K562 (cell line): ENCODE results near the gene GFOD1. TPM values are rescaled to one million over a fixed set of nuclear protein-coding genes. Genes with fewer than 3 reads are reported as not detected.

ENCODE experiments used
- ARNT ChIP-seq, 2 experiments: fragments of 450-650 bp; IDR thresholded peaks; 2 replicates each; pipeline ENCODE4 v1.6.1; 2016; ENCODE audit warnings: mild to moderate bottlenecking in 1 of 2
- ATF3 ChIP-seq, 2 experiments: fragments of 450-650 bp in 1 of 2; sonication (generic) in 1 of 2; formaldehyde crosslinking in 1 of 2; IDR thresholded peaks in 1 of 2; conservative IDR thresholded peaks in 1 of 2; 2 replicates each; pipeline versions ENCODE4 v1.6.1 to v1.8.1; 2016 to 2023; ENCODE audit warnings: mild to moderate bottlenecking in 2 of 2, moderate library complexity in 2 of 2, inconsistent platforms in 1 of 2, missing genetic modification reagents in 1 of 2
- BMI1 ChIP-seq: fragments of 150-350 bp; IDR thresholded peaks from 2 replicates; pipeline ENCODE4 v1.6.1; 2014; ENCODE audit warnings: low read length
- C11orf30 ChIP-seq: fragments of 450-650 bp; IDR thresholded peaks from 2 replicates; pipeline ENCODE4 v1.6.1; 2016; ENCODE audit warnings: low read depth, mild to moderate bottlenecking
- CBX3 ChIP-seq, 2 experiments: IDR thresholded peaks; 1 replicate in 1 of 2; 2 replicates in 1 of 2; pipeline ENCODE4 v1.6.1; 2012; ENCODE audit warnings: inconsistent platforms in 2 of 2, low read length in 2 of 2, borderline replicate concordance in 1 of 2, control low read depth in 1 of 2
- COPS2 ChIP-seq: fragments of 450-650 bp; conservative IDR thresholded peaks from 2 replicates; pipeline ENCODE4 v1.6.1; 2016; ENCODE audit warnings: mild to moderate bottlenecking, moderate library complexity
- EHMT2 ChIP-seq: fragments of 450-650 bp; IDR thresholded peaks from 2 replicates; pipeline ENCODE4 v1.6.1; 2018; ENCODE audit warnings: antibody characterized with exemption
- ETS1 ChIP-seq: conservative IDR thresholded peaks from 2 replicates; pipeline ENCODE4 v1.6.1; 2011; ENCODE audit warnings: low read depth, mild to moderate bottlenecking, low read length; ENCODE audit not compliant: control insufficient read depth
- HMG20A ChIP-seq: fragments of 450-650 bp; formaldehyde crosslinking; conservative IDR thresholded peaks from 2 replicates; pipeline ENCODE4 v1.4.0; 2020; ENCODE audit warnings: mild to moderate bottlenecking, mixed read lengths
- KLF13 ChIP-seq: fragments of 450-650 bp; IDR thresholded peaks from 2 replicates; pipeline ENCODE4 v1.6.1; 2016; ENCODE audit warnings: missing genetic modification characterization, low read depth, mild to moderate bottlenecking, missing compliant biosample characterization, moderate library complexity, borderline replicate concordance
- MTA2 ChIP-seq: fragments of 450-650 bp; IDR thresholded peaks from 2 replicates; pipeline ENCODE4 v1.6.1; 2016; ENCODE audit warnings: low read depth
- MTF1 ChIP-seq: fragments of 250-450 bp; sonication (Bioruptor Pico); IDR thresholded peaks from 2 replicates; pipeline ENCODE4 v1.9.0; 2021; ENCODE audit warnings: moderate library complexity, mild to moderate bottlenecking, inconsistent platforms, borderline replicate concordance
- NBN ChIP-seq: fragments of 450-650 bp; IDR thresholded peaks from 2 replicates; pipeline ENCODE4 v1.6.1; 2016; ENCODE audit warnings: low read depth, mild to moderate bottlenecking
- NFYB ChIP-seq: IDR thresholded peaks from 2 replicates; pipeline ENCODE4 v1.6.1; 2011; ENCODE audit warnings: mild to moderate bottlenecking, moderate library complexity; ENCODE audit not compliant: insufficient read length; ENCODE audit errors: extremely low read depth
- POLR2H ChIP-seq: IDR thresholded peaks from 2 replicates; pipeline ENCODE4 v1.6.1; 2016; ENCODE audit warnings: missing genetic modification characterization, low read depth, mild to moderate bottlenecking, control low read depth, missing compliant biosample characterization, moderate library complexity
- RBM34 ChIP-seq: fragments of 200-400 bp; formaldehyde crosslinking; IDR thresholded peaks from 2 replicates; pipeline ENCODE4 v1.6.1; 2018; ENCODE audit warnings: low read length, borderline replicate concordance; ENCODE audit not compliant: insufficient read depth
- RFX1 ChIP-seq: fragments of 450-650 bp; IDR thresholded peaks from 2 replicates; pipeline ENCODE4 v1.6.1; 2016; ENCODE audit warnings: mild to moderate bottlenecking, moderate library complexity
- SP1 ChIP-seq: sonication (generic); formaldehyde crosslinking; IDR thresholded peaks from 2 replicates; pipeline ENCODE4 v1.8.1; 2022; ENCODE audit warnings: mild to moderate bottlenecking, missing genetic modification reagents
- ZNF134 ChIP-seq: fragments of 250-450 bp; sonication (Bioruptor Pico); conservative IDR thresholded peaks from 2 replicates; pipeline ENCODE4 v1.4.0; 2020
- ZNF239 ChIP-seq: fragments of 250-450 bp; sonication (Bioruptor Pico); IDR thresholded peaks from 2 replicates; pipeline ENCODE4 v1.4.0; 2020; ENCODE audit warnings: mild to moderate bottlenecking
- ZNF507 ChIP-seq: conservative IDR thresholded peaks from 2 replicates; pipeline ENCODE4 v1.6.1; 2017; ENCODE audit warnings: missing genetic modification characterization, missing compliant biosample characterization
- ZNF518B ChIP-seq: fragments of 250-450 bp; sonication (Bioruptor Pico); IDR thresholded peaks from 2 replicates; pipeline ENCODE4 v1.5.0; 2021; ENCODE audit warnings: mild to moderate bottlenecking, moderate library complexity
- ZNF583 ChIP-seq: fragments of 250-450 bp; sonication (Bioruptor Pico); IDR thresholded peaks from 2 replicates; pipeline ENCODE4 v1.4.0; 2020
- polyA plus RNA-seq, 8 experiments: library from polyadenylated mRNA; depleted of rRNA in 4 of 8; stranded (reverse) in 5 of 8; unstranded in 3 of 8; fragments of >200 nt; fragmentation: Nextera tagmentation in 2 of 8; fragmentation: Illumina TruSeq in 1 of 8; extraction: Ambion mirVana in 2 of 8; extraction: Trizol in 1 of 8; gene quantifications; 2 replicates each; pipeline versions ENCODE4 v1.2.1 to v1.2.3, GENCODE V29; 2011 to 2014; ENCODE audit warnings: inconsistent platforms in 1 of 8, missing spikeins in 1 of 8
- total RNA-seq, 7 experiments: library from RNA; depleted of rRNA in 6 of 7; stranded (reverse); fragments of >200 nt in 6 of 7; fragmentation: Illumina TruSeq in 2 of 7; extraction: Trizol in 2 of 7; gene quantifications; 2 replicates each; pipeline versions ENCODE4 v1.2.1 to v1.2.3, GENCODE V29; 2011 to 2021; ENCODE audit warnings: low replicate concordance in 1 of 7
- TF ChIP-seq, protein P1 (sequence below): sonication (generic); formaldehyde crosslinking; IDR thresholded peaks from 2 replicates; pipeline ENCODE4 v1.8.1; 2023; ENCODE audit warnings: mild to moderate bottlenecking, missing genetic modification reagents, moderate library complexity

The GFOD1 gene
- total and polyA plus RNA-seq, 9 of the 15 experiments (the other 6 are each of a cell fraction or from before 2014, with no cell fraction given), result 3.8 to 12.0 (median 8.2) TPM

DNA sequence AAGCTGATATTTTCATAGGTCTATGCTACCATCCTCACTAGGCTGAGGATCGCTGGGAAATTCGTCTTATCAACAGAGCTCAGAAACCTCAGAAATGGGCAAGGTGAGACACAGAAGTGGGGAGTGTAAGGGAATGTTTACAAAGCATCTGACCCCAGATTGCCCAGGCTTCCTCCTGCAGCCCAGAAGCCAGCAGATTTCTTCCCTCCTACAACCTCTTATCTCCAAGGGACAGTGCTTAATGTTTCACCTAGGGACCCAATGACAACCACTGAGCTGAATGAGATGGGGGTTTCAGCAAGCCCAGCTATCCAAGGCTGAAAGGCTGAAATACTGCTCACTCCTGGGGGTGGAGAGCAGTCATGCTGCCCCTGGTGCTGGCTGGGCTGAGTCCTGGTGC is 106.6 kb downstream of the GFOD1 start (continued):
- TF ChIP-seq ATF3 (IDR thresholded peaks at IDR 0.05) (no peak; the same call in 1 of the 2 replicates), ATF3 (CRISPR knock-in tag; conservative IDR thresholded peaks at IDR 0.05) (no peak), ZNF134 (peak; percentile 37; the same call in 1 of the 2 replicates), ARNT (IDR thresholded peaks at IDR 0.05) (peak; percentile 86 to 95; a peak in 3 of 4 replicates), MTF1 (CRISPR knock-in tag) (no peak), CBX3 (IDR thresholded peaks at IDR 0.05; ENCODE audit: borderline replicate concordance in 1 of 2, low read length in 2 of 2) (no peak), NBN (peak; percentile 52; the same call in 1 of the 2 replicates), EHMT2 (no peak), POLR2H (no peak), MTA2 (peak; percentile 91), RFX1 (no peak), SP1 (CRISPR knock-in tag) (peak; percentile 54; the same call in 1 of the 2 replicates), KLF13 (tag) (no peak), ZNF507 (tag) (no peak), HMG20A (no peak), ZNF583 (CRISPR knock-in tag) (peak; percentile 38; the same call in 1 of the 2 replicates), NFYB (no peak), COPS2 (no peak), BMI1 (no peak), ZNF518B (no peak), ETS1 (peak; percentile 75; the same call in 1 of the 2 replicates), RBM34 (no peak), C11orf30 (no peak), ZNF239 (no peak; the same call in 1 of the 2 replicates)
- TF ChIP-seq, protein P1, sequence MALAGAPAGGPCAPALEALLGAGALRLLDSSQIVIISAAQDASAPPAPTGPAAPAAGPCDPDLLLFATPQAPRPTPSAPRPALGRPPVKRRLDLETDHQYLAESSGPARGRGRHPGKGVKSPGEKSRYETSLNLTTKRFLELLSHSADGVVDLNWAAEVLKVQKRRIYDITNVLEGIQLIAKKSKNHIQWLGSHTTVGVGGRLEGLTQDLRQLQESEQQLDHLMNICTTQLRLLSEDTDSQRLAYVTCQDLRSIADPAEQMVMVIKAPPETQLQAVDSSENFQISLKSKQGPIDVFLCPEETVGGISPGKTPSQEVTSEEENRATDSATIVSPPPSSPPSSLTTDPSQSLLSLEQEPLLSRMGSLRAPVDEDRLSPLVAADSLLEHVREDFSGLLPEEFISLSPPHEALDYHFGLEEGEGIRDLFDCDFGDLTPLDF (CRISPR knock-in tag), result no peak
